Forelimb muscle (tissue), 1 donor: ENCODE data around the gene FRZB. TPM values are rescaled to one million over a fixed set of nuclear protein-coding genes. Genes with fewer than 3 reads are reported as not detected.

Source experiments
- DNase-seq: peaks from one replicate; pipeline ENCODE4 v3.0.0-alpha.2; 2013; ENCODE audit warnings: low read depth
- polyA plus RNA-seq: library from polyadenylated mRNA; unstranded; fragments of 120-200 nt; gene quantifications from one replicate; pipeline ENCODE4 v1.2.1, GENCODE V29; 2013; ENCODE audit not compliant: insufficient read length

Gene FRZB
- polyA plus RNA-seq, 1 donor: 24.1 TPM

GRCh38 chr2:182804128-182804527 lies 62.3 kb downstream of the FRZB start:
- no peak for DNase-seq

GRCh38 chr2:182798736-182799135 lies 67.7 kb downstream of the FRZB start:
- no peak for DNase-seq

GRCh38 chr2:182792441-182792840 lies 74.0 kb downstream of the FRZB start:
- DNase-seq: no peak

DNA sequence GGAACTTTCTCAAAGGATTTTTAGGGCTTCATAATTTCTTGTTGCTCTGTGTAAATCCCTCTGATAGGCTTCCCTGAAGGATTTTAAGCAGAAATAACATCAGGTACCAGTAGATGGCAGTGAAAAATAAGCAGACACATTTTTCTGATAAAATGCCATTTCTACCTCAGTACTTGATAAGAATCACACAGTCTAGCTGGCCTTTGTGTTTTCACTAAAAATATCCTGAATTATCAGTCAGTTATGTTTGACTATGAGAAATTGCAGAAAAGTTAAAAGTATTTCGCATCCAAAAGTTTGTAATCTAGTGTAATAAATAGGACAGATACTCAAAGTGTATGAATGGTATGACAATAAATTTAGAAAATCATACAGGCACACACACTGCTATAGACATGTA lies 81.7 kb downstream of the FRZB start:
- DNase-seq: peak; percentile 28

DNA sequence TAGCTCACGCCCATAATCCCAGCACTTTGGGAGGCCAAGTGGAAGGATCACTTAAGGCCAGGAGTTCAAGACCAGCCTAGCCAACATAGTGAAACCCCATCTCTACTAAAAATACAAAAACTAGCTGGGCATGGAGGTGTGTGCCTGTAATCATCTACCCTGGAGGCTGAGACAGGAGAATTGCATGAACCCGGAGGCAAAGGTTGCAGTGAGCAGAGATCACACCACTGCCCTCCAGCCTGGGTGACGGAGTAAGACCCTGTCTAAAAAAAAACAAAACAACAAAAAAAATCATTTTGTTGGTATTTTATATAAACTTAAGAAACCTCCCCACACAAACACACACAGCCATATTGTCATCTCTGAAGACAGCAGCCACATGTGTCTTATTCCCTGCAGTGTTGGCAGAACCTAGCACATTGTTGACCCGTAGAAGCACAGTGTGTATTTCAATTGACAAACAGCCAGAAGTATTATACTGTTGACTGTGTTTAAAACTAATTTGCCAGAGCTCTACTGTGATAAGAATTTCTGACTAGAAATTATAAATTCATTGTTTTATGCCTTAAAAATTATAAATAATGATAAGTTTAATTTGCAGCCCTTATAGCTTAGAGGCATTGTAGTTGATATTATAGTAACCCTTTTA lies 82.3 kb downstream of the FRZB start:
- no peak for DNase-seq

Other genes with a start within 250 kb of the FRZB start
- 58.6 TPM for gene DNAJC10, start 150.4 kb downstream of the FRZB start, polyA plus RNA-seq
- 83.6 TPM for gene NCKAP1, start 171.8 kb upstream of the FRZB start, polyA plus RNA-seq
- gene DUSP19, start 212.1 kb upstream of the FRZB start, polyA plus RNA-seq: 2.2 TPM